ENCODE results near the gene PRKAG2.

The PRKAG2 gene

GRCh38 chr7:151810441-151811232 is 66.3 kb downstream of the PRKAG2 start:
- Histone ChIP-seq H3K4me3 (ENCODE audit: insufficient read depth, low read depth, low read length) (no peak overlapping the region), H3K27me3 (ENCODE audit: control insufficient read depth, insufficient read depth, low read length, poor library complexity, severe bottlenecking) (peaks cover 26% of the 10 kb centered on the region), H3K27ac (ENCODE audit: insufficient read depth, low read depth, low read length, poor library complexity, severe bottlenecking) (no peak overlapping the region), H3K36me3 (ENCODE audit: control insufficient read depth, insufficient read depth, low read length) (no peaks in the 10 kb centered on the region), H3K4me1 (ENCODE audit: control insufficient read depth, insufficient read depth, low read length) (peaks cover 8% of the 10 kb centered on the region), H3K9me3 (ENCODE audit: control insufficient read depth, low read length) (no peaks in the 10 kb centered on the region)
- WGBS, 2 experiments, result 93 to 94% methylated on average over 17 of the region's 17 CpGs

- Histone ChIP-seq H3K27me3 (ENCODE audit: control insufficient read depth, insufficient read depth, low read length, poor library complexity, severe bottlenecking) (peaks cover 18% of the 10 kb centered on the region), H3K36me3 (ENCODE audit: control insufficient read depth, insufficient read depth, low read length) (no peaks in the 10 kb centered on the region), H3K4me3 (ENCODE audit: insufficient read depth, low read depth, low read length) (no peak overlapping the region), H3K9me3 (ENCODE audit: control insufficient read depth, low read length) (no peaks in the 10 kb centered on the region), H3K4me1 (ENCODE audit: control insufficient read depth, insufficient read depth, low read length) (peaks cover 8% of the 10 kb centered on the region), H3K27ac (ENCODE audit: insufficient read depth, low read depth, low read length, poor library complexity, severe bottlenecking) (no peak overlapping the region)
- WGBS, 2 experiments, result 88 to 97% methylated on average over 5 of the region's 5 CpGs
Measured at GRCh38 chr7:151809864-151810170, 67.1 kb downstream of the PRKAG2 start.

GRCh38 chr7:151809146-151809863 is 67.6 kb downstream of the PRKAG2 start:
- Histone ChIP-seq H3K36me3 (ENCODE audit: control insufficient read depth, insufficient read depth, low read length) (no peaks in the 10 kb centered on the region), H3K9me3 (ENCODE audit: control insufficient read depth, low read length) (no peaks in the 10 kb centered on the region), H3K4me3 (ENCODE audit: insufficient read depth, low read depth, low read length) (no peak overlapping the region), H3K27me3 (ENCODE audit: control insufficient read depth, insufficient read depth, low read length, poor library complexity, severe bottlenecking) (peaks cover 13% of the 10 kb centered on the region), H3K27ac (ENCODE audit: insufficient read depth, low read depth, low read length, poor library complexity, severe bottlenecking) (no peak overlapping the region), H3K4me1 (ENCODE audit: control insufficient read depth, insufficient read depth, low read length) (peaks cover 8% of the 10 kb centered on the region)
- 94% methylated on average over 22 of the region's 22 CpGs for WGBS, 2 experiments

GRCh38 chr7:151808400-151809145 is 68.3 kb downstream of the PRKAG2 start:
- Histone ChIP-seq H3K36me3 (ENCODE audit: control insufficient read depth, insufficient read depth, low read length) (no peaks in the 10 kb centered on the region), H3K9me3 (ENCODE audit: control insufficient read depth, low read length) (no peaks in the 10 kb centered on the region), H3K4me3 (ENCODE audit: insufficient read depth, low read depth, low read length) (no peak overlapping the region), H3K4me1 (ENCODE audit: control insufficient read depth, insufficient read depth, low read length) (peaks cover 2% of the 10 kb centered on the region), H3K27ac (ENCODE audit: insufficient read depth, low read depth, low read length, poor library complexity, severe bottlenecking) (no peak overlapping the region), H3K27me3 (ENCODE audit: control insufficient read depth, insufficient read depth, low read length, poor library complexity, severe bottlenecking) (peaks cover 5% of the 10 kb centered on the region)
- 92% methylated on average over 24 of the region's 24 CpGs for WGBS, 2 experiments

- Histone ChIP-seq H3K27ac (ENCODE audit: insufficient read depth, low read depth, low read length, poor library complexity, severe bottlenecking) (no peak overlapping the region), H3K4me3 (ENCODE audit: insufficient read depth, low read depth, low read length) (no peak overlapping the region), H3K36me3 (ENCODE audit: control insufficient read depth, insufficient read depth, low read length) (no peaks in the 10 kb centered on the region), H3K4me1 (ENCODE audit: control insufficient read depth, insufficient read depth, low read length) (no peaks in the 10 kb centered on the region), H3K27me3 (ENCODE audit: control insufficient read depth, insufficient read depth, low read length, poor library complexity, severe bottlenecking) (no peaks in the 10 kb centered on the region), H3K9me3 (ENCODE audit: control insufficient read depth, low read length) (no peaks in the 10 kb centered on the region)
- WGBS, 2 experiments, result 94% methylated on average over 15 of the region's 15 CpGs
Measured at GRCh38 chr7:151807846-151808245, 69.1 kb downstream of the PRKAG2 start.

GRCh38 chr7:151806952-151807775 is 69.8 kb downstream of the PRKAG2 start:
- H3K9me3 ChIP-seq (ENCODE audit: control insufficient read depth, low read length), result no peaks in the 10 kb centered on the region

GRCh38 chr7:151806204-151806603 is 70.7 kb downstream of the PRKAG2 start:
- Histone ChIP-seq H3K27ac (ENCODE audit: insufficient read depth, low read depth, low read length, poor library complexity, severe bottlenecking) (no peak overlapping the region), H3K9me3 (ENCODE audit: control insufficient read depth, low read length) (no peaks in the 10 kb centered on the region), H3K27me3 (ENCODE audit: control insufficient read depth, insufficient read depth, low read length, poor library complexity, severe bottlenecking) (no peaks in the 10 kb centered on the region), H3K4me3 (ENCODE audit: insufficient read depth, low read depth, low read length) (no peak overlapping the region), H3K36me3 (ENCODE audit: control insufficient read depth, insufficient read depth, low read length) (no peaks in the 10 kb centered on the region), H3K4me1 (ENCODE audit: control insufficient read depth, insufficient read depth, low read length) (no peaks in the 10 kb centered on the region)
- WGBS, 2 experiments, result 87 to 92% methylated on average over 8 of the region's 8 CpGs

More at GRCh38 chr7:151806952-151807775, 69.8 kb downstream of the PRKAG2 start:
- no peaks in the 10 kb centered on the region for H3K27me3 ChIP-seq (ENCODE audit: control insufficient read depth, insufficient read depth, low read length, poor library complexity, severe bottlenecking)
- H3K36me3 ChIP-seq (ENCODE audit: control insufficient read depth, insufficient read depth, low read length), result no peaks in the 10 kb centered on the region
- no peaks in the 10 kb centered on the region for H3K4me1 ChIP-seq (ENCODE audit: control insufficient read depth, insufficient read depth, low read length)
- H3K27ac ChIP-seq (ENCODE audit: insufficient read depth, low read depth, low read length, poor library complexity, severe bottlenecking), result no peak overlapping the region
- 85 to 86% methylated on average over 18 to 19 of the region's 19 CpGs for WGBS, 2 experiments
- no peak overlapping the region for H3K4me3 ChIP-seq (ENCODE audit: insufficient read depth, low read depth, low read length)

- no peaks in the 10 kb centered on the region for H3K27me3 ChIP-seq (ENCODE audit: control insufficient read depth, insufficient read depth, low read length, poor library complexity, severe bottlenecking)
- WGBS, 2 experiments, result 83% methylated on average over 6 of the region's 6 CpGs
- H3K27ac ChIP-seq (ENCODE audit: insufficient read depth, low read depth, low read length, poor library complexity, severe bottlenecking), result no peak overlapping the region
- H3K4me3 ChIP-seq (ENCODE audit: insufficient read depth, low read depth, low read length), result no peak overlapping the region
- H3K9me3 ChIP-seq (ENCODE audit: control insufficient read depth, low read length), result no peaks in the 10 kb centered on the region
- no peaks in the 10 kb centered on the region for H3K4me1 ChIP-seq (ENCODE audit: control insufficient read depth, insufficient read depth, low read length)
- no peaks in the 10 kb centered on the region for H3K36me3 ChIP-seq (ENCODE audit: control insufficient read depth, insufficient read depth, low read length)
Measured at GRCh38 chr7:151805191-151805590, 71.7 kb downstream of the PRKAG2 start.

- Histone ChIP-seq H3K9me3 (ENCODE audit: control insufficient read depth, low read length) (no peaks in the 10 kb centered on the region), H3K4me1 (ENCODE audit: control insufficient read depth, insufficient read depth, low read length) (no peaks in the 10 kb centered on the region), H3K27me3 (ENCODE audit: control insufficient read depth, insufficient read depth, low read length, poor library complexity, severe bottlenecking) (no peaks in the 10 kb centered on the region), H3K36me3 (ENCODE audit: control insufficient read depth, insufficient read depth, low read length) (no peaks in the 10 kb centered on the region), H3K27ac (ENCODE audit: insufficient read depth, low read depth, low read length, poor library complexity, severe bottlenecking) (no peak overlapping the region), H3K4me3 (ENCODE audit: insufficient read depth, low read depth, low read length) (no peak overlapping the region)
- 93 to 95% methylated on average over 9 of the region's 9 CpGs for WGBS, 2 experiments
Measured at GRCh38 chr7:151804756-151805155, 72.2 kb downstream of the PRKAG2 start.

Measured in ectodermal cell (in vitro differentiated cells).